ENCODE data around the gene CES2. TPM values are rescaled to one million over a fixed set of nuclear protein-coding genes. Genes with fewer than 3 reads are reported as not detected.
A peak's percentile ranks its signal among the peaks of the same experiment; 100 is the strongest.
"Not testable (repeated sequence)": the region's sequence is repeated elsewhere in the genome, so short reads cannot be mapped to it uniquely, and the experiment has no call there.

CES2 gene
- total RNA-seq, 2 donors from 2014 or later, result 31.2 to 31.5 TPM

DNA sequence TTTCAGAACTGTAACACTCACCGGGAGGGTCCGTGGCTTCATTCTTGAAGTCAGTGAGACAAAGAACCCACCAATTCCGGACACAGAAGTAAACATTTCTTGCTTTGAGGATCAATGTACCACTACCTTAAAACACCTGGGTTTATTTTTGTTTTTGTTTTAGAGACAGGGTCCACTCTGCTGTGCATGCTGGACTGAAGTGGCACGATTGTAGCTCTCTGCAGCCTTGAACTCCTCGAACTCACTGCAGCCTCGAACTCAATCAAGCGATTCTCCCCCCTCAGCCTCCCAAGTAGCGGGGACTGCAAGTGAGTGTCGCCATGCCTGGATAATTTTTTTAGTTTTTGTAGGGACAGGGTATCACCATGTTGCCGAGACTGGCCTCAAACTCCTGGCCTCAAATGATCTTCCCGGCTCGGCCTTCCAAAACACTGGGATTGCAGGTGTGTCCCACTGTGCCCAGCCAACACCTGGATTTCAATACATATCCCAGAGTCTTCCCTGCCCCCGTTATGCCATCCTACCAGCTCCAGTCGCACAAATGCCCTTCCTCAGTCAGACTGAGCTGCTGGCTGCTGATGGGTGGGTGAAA, 40.1 kb downstream of the CES2 start:
- Mint-ChIP-seq H3K27ac (peak overlapping the region; percentile 91), H3K4me1 (peaks cover 20% of the 10 kb centered on the region), H3K27me3 (no peaks in the 10 kb centered on the region)

GRCh38 chr16:66976746-66977145, 41.4 kb downstream of the CES2 start:
- H3K36me3 Mint-ChIP-seq (ENCODE audit: low read depth), result no peaks in the 10 kb centered on the region
- peaks cover 26% of the 10 kb centered on the region for H3K4me1 Mint-ChIP-seq
- peak overlapping the region; percentile 43 for H3K27ac Mint-ChIP-seq
- H3K27me3 Mint-ChIP-seq, result no peaks in the 10 kb centered on the region
- H3K4me3 Mint-ChIP-seq, result peak overlapping the region; percentile 84
- no peaks in the 10 kb centered on the region for H3K9me3 Mint-ChIP-seq
- no peak for ATAC-seq (replicated peaks)

More for the DNA sequence above, 40.1 kb downstream of the CES2 start:
- ATAC-seq (replicated peaks), result peak; percentile 3
- peak overlapping the region; percentile 84 for H3K4me3 Mint-ChIP-seq
- H3K36me3 Mint-ChIP-seq (ENCODE audit: low read depth), result no peaks in the 10 kb centered on the region
- no peaks in the 10 kb centered on the region for H3K9me3 Mint-ChIP-seq

GRCh38 chr16:66977341-66978113, 42.2 kb downstream of the CES2 start:
- H3K4me3 Mint-ChIP-seq, result peak overlapping the region; percentile 84
- H3K36me3 Mint-ChIP-seq (ENCODE audit: low read depth), result no peaks in the 10 kb centered on the region
- H3K27me3 Mint-ChIP-seq, result no peaks in the 10 kb centered on the region
- H3K4me1 Mint-ChIP-seq, result peaks cover 32% of the 10 kb centered on the region
- peak; percentile 92 for ATAC-seq (replicated peaks)
- no peaks in the 10 kb centered on the region for H3K9me3 Mint-ChIP-seq
- peak overlapping the region; percentile 71 for H3K27ac Mint-ChIP-seq

DNA sequence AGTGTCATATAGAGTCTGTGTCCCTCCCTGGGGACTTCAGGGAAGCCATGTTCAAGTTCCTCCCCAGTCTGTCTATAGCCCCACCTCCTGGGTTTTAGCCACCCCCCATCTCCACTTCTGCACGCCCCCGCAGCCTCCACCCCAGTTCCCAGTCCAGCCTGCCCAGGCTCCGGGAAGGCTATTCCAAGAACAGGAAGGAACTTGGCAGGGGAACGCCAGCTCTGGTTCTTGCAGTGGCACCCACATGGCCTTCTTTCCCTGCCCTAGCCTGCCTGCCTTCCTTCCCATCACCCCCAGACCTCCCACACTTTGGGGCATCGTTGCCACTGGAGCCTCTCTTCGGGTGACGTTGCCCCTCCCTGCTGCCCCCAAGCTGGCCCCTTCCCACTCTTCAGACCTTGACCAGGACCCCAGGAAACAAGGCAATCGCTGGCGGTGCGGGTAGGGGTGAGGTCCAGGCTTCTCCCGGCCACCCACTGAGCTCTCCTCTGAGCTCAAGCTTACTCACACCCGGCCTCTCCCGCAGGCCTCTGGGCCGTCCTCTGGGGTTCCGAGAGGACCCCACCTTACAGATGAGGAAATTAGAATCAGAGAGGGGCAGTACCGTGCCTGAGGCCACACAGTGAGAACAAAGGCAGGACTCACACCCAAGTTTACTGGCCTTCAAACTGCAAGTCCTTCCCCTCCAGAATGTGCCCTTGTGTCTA, 43.8 kb downstream of the CES2 start:
- Mint-ChIP-seq H3K4me3 (peak overlapping the region; percentile 84), H3K4me1 (peaks cover 39% of the 10 kb centered on the region), H3K27ac (peak overlapping the region; percentile 71), H3K27me3 (no peaks in the 10 kb centered on the region), H3K9me3 (no peaks in the 10 kb centered on the region), H3K36me3 (ENCODE audit: low read depth) (no peaks in the 10 kb centered on the region)
- ATAC-seq (replicated peaks), result no peak

- H3K4me3 Mint-ChIP-seq, result peak overlapping the region; percentile 44
- H3K4me1 Mint-ChIP-seq, result peaks cover 42% of the 10 kb centered on the region
- H3K9me3 Mint-ChIP-seq, result no peaks in the 10 kb centered on the region
- no peak for ATAC-seq (replicated peaks)
- peaks cover 14% of the 10 kb centered on the region for H3K36me3 Mint-ChIP-seq (ENCODE audit: low read depth)
- no peaks in the 10 kb centered on the region for H3K27me3 Mint-ChIP-seq
- peak overlapping the region; percentile 100 for H3K27ac Mint-ChIP-seq
Measured at GRCh38 chr16:66983033-66983432, 47.7 kb downstream of the CES2 start.

DNA sequence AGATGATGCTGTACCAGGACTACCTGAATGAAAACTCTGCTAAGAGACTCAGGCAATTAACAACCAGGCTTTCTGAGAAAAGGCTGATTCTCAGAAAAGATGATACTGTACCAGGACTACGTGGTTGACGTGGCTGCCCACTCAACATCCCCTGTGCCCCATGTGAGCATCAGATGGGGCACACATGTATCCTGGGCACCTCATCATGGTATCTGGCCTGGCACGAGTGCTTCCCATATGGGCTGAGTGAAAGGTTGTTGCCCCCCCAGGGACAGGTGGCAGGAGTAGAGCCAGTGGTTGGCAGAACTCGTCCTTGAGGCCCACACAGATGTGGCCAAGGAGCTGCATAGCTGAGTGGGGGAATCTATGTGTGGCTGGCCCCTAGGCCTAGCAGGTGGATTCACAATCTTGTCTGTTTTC, 49.6 kb downstream of the CES2 start:
- peaks cover 46% of the 10 kb centered on the region for H3K4me1 Mint-ChIP-seq

DNA sequence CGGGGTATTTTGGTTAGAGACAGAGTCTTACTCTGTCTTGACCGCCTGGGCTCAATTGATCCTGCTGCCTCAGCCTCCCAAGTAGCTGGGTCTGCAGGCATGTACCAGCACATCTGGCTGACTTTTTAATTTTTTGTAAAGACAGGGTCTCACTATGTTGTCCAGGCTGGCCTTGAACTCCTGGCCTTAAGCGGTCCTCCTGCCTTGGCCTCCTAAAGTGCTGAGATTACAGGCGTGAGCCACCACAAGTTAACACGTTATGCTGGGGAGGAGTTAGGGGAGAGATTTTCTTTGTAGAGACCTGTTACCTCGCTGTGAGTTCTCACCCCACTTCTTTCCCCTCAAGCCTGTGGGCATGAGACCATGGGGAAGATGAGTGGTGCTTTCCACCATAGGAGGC, 51.2 kb downstream of the CES2 start:
- Mint-ChIP-seq H3K4me1 (peaks cover 40% of the 10 kb centered on the region), H3K9me3 (no peaks in the 10 kb centered on the region), H3K27me3 (no peaks in the 10 kb centered on the region), H3K36me3 (ENCODE audit: low read depth) (peaks cover 14% of the 10 kb centered on the region), H3K27ac (peak overlapping the region; percentile 100), H3K4me3 (peak overlapping the region; percentile 83)
- no peak for ATAC-seq (replicated peaks)

More for the DNA sequence above, 49.6 kb downstream of the CES2 start:
- H3K27ac Mint-ChIP-seq, result peak overlapping the region; percentile 100
- ATAC-seq (replicated peaks), result peak; percentile 88
- no peaks in the 10 kb centered on the region for H3K27me3 Mint-ChIP-seq
- H3K9me3 Mint-ChIP-seq, result no peaks in the 10 kb centered on the region
- peak overlapping the region; percentile 83 for H3K4me3 Mint-ChIP-seq
- H3K36me3 Mint-ChIP-seq (ENCODE audit: low read depth), result peaks cover 14% of the 10 kb centered on the region

- Mint-ChIP-seq H3K4me3 (peak within 1 kb of the TSS; percentile 83), H3K27me3 (no peaks in the 10 kb centered on the region), H3K4me1 (peaks cover 32% of the 10 kb centered on the region), H3K9me3 (no peaks in the 10 kb centered on the region), H3K27ac (peak within 1 kb of the TSS; percentile 100), H3K36me3 (ENCODE audit: low read depth) (peaks cover 14% of the 10 kb centered on the region)
- ATAC-seq (replicated peaks), result no peak
Measured at GRCh38 chr16:66988197-66988788, 53.0 kb downstream of the CES2 start, which contains the start of gene CES4A. Gene CES4A, plus strand, starts transcription at chr16:66988589. Its CDS starts 184 bp downstream, at chr16:66988773.

DNA sequence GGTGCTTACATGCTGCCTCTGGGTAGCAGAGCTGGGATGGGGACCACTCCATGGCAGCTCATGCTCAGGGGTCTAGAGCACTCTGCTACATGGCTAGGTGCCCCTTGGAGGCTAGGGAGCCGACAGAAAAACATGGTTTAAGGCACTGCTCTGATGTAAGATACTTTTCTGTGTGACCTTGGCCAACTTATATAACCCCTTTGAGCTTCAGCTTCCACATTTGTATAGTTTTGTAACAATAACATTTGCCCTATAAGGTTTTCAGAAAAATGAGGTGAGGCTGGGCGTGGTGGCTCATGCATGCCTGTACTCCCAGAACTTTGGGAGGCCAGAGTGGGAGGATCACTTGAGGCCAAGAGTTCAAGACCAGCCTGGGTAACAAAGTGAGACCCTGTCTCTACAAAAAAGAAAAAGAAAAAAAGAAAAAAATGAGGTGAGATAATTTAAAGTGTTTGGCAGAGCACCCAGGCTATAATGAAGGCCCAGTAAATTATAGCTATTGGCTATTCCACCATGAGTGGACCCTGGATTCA, 56.3 kb downstream of the CES2 start:
- ATAC-seq (replicated peaks), result no peak
- H3K4me3 Mint-ChIP-seq, result no peak overlapping the region
- no peaks in the 10 kb centered on the region for H3K36me3 Mint-ChIP-seq (ENCODE audit: low read depth)
- no peaks in the 10 kb centered on the region for H3K9me3 Mint-ChIP-seq
- H3K27ac Mint-ChIP-seq, result no peak overlapping the region
- no peaks in the 10 kb centered on the region for H3K27me3 Mint-ChIP-seq
- peaks cover 12% of the 10 kb centered on the region for H3K4me1 Mint-ChIP-seq

- not testable (repeated sequence) for H3K4me3 Mint-ChIP-seq; H3K9me3 Mint-ChIP-seq; H3K27ac Mint-ChIP-seq; H3K4me1 Mint-ChIP-seq; ATAC-seq (replicated peaks); H3K27me3 Mint-ChIP-seq; H3K36me3 Mint-ChIP-seq (ENCODE audit: low read depth)
Measured at GRCh38 chr16:66993558-66993957, 58.2 kb downstream of the CES2 start.

Other genes starting within 250 kb of the CES2 start
- 1 to 10 TPM; 2.0 to 3.2 TPM for gene CMTM4, start 238.8 kb upstream of the CES2 start, total RNA-seq
- 10 to 100 TPM; 61.0 to 67.3 TPM for gene DYNC1LI2, start 183.9 kb upstream of the CES2 start, total RNA-seq
- gene TERB1, start 133.9 kb upstream of the CES2 start, total RNA-seq, result under 1 TPM; 0.13 to 0.34 TPM
- gene NAE1, start 104.5 kb upstream of the CES2 start, total RNA-seq, result 100 to 1,000 TPM in 1 of 2 donors, 10 to 100 TPM in 1; 86.7 to 110 TPM
- gene CA7, start 91.1 kb upstream of the CES2 start, total RNA-seq, result not detected
- gene PDP2, start 55.0 kb upstream of the CES2 start, total RNA-seq, result 10 to 100 TPM; 33.5 to 76.6 TPM
- not detected for gene CDH16, start 16.6 kb upstream of the CES2 start, total RNA-seq
- 1 to 10 TPM; 2.1 to 6.5 TPM for gene RRAD, start 10.0 kb upstream of the CES2 start, total RNA-seq
- 100 to 1,000 TPM; 153 to 167 TPM for gene CIAO2B, start 1.1 kb upstream of the CES2 start, total RNA-seq
- 1 to 10 TPM; 2.6 to 4.2 TPM for gene CES3, start 25.8 kb downstream of the CES2 start, total RNA-seq
- 10 to 100 TPM; 18.3 to 43.5 TPM for gene CES4A, start 53.1 kb downstream of the CES2 start, total RNA-seq
- 100 to 1,000 TPM; 115 to 214 TPM for gene CBFB, start 93.6 kb downstream of the CES2 start, total RNA-seq
- gene PHAF1, start 174.4 kb downstream of the CES2 start, total RNA-seq, result 10 to 100 TPM; 14.8 to 18.0 TPM
- gene B3GNT9, start 215.5 kb downstream of the CES2 start, total RNA-seq, result 10 to 100 TPM in 1 of 2 donors, 1 to 10 TPM in 1; 8.3 to 12.3 TPM
- gene TRADD, start 224.4 kb downstream of the CES2 start, total RNA-seq, result 10 to 100 TPM; 36.3 to 65.9 TPM
- gene FBXL8, start 224.4 kb downstream of the CES2 start, total RNA-seq, result 100 to 1,000 TPM in 1 of 2 donors, 10 to 100 TPM in 1; 33.1 to 108 TPM
- gene HSF4, start 229.2 kb downstream of the CES2 start, total RNA-seq, result 100 to 1,000 TPM in 1 of 2 donors, 10 to 100 TPM in 1; 71.3 to 325 TPM
- 100 to 1,000 TPM in 1 of 2 donors, 10 to 100 TPM in 1; 30.0 to 194 TPM for gene NOL3, start 235.0 kb downstream of the CES2 start, total RNA-seq
- gene MATCAP1, start 248.4 kb downstream of the CES2 start, total RNA-seq, result 100 to 1,000 TPM in 1 of 2 donors, 10 to 100 TPM in 1; 47.0 to 118 TPM